ENCODE results near the gene CRELD1.
A peak's percentile ranks its signal among the peaks of the same experiment; 100 is the strongest.
"Not testable (repeated sequence)": the region's sequence is repeated elsewhere in the genome, so short reads cannot be mapped to it uniquely, and the experiment has no call there.

The CRELD1 gene, protein sequence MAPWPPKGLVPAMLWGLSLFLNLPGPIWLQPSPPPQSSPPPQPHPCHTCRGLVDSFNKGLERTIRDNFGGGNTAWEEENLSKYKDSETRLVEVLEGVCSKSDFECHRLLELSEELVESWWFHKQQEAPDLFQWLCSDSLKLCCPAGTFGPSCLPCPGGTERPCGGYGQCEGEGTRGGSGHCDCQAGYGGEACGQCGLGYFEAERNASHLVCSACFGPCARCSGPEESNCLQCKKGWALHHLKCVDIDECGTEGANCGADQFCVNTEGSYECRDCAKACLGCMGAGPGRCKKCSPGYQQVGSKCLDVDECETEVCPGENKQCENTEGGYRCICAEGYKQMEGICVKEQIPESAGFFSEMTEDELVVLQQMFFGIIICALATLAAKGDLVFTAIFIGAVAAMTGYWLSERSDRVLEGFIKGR

GRCh38 chr3:9933561-9934234 is at the start of gene CRELD1:
CRELD1 (plus strand) TSS chr3:9933834; CDS start chr3:9934439, 605 bp downstream.
- peak; percentile 95 for DNase-seq (ENCODE audit: low read depth)

DNA sequence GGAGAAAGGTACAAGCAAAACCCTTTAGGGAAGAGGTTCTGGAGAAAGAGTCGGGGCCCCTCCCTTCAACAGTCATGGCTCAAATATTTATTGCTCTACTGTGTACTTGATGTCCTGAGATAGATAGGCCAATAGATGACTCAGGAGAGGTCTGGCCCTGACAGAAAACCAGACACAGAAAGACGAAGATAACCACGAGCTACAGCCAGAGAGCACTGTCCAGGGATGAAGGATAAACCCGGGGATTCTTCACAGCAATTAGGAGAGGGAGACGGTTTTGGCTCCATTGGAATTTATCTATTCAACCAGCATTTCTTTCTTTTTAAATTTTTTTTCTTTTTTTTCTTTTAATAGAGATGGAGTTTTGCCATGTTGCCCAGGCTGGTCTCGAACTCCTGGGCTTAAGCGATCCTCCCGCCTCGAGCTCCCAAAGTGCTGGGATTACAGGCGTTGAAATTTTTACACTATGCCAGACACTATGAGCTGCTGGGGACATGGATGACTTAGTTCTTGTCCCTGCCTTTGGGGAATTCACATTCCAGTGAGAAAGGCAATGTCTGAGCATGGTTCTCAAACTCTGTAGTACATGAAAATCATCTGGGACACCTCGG is 49.0 kb upstream of the CRELD1 start:
- DNase-seq (ENCODE audit: low read depth), result no peak

- no peak for DNase-seq (ENCODE audit: low read depth)
Measured at GRCh38 chr3:9886328-9886727, 47.3 kb upstream of the CRELD1 start.

DNA sequence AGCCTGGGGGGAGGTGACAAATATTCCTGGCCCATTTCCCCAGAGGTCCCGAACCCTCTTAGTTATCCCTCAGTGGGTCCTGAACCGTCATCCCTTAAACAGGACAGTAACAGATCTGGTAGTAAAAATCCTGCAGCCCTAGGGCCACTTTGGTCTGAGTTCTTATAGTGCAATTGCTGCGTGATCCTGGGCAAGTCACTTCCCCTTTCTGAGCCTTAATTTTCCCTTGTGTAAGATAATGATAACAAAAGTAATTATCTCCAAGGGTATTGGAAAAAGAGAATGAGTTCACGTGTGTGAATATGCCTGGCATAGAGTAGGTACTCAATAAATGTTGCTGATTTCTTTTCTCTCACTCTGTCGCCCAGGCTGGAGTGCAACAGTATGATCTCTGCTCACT is 46.2 kb upstream of the CRELD1 start:
- DNase-seq (ENCODE audit: low read depth), result no peak

- no peak for DNase-seq (ENCODE audit: low read depth)
Measured at GRCh38 chr3:9888540-9888939, 45.1 kb upstream of the CRELD1 start.

- DNase-seq (ENCODE audit: low read depth), result no peak
Measured at GRCh38 chr3:9889405-9889804, 44.2 kb upstream of the CRELD1 start.

DNA sequence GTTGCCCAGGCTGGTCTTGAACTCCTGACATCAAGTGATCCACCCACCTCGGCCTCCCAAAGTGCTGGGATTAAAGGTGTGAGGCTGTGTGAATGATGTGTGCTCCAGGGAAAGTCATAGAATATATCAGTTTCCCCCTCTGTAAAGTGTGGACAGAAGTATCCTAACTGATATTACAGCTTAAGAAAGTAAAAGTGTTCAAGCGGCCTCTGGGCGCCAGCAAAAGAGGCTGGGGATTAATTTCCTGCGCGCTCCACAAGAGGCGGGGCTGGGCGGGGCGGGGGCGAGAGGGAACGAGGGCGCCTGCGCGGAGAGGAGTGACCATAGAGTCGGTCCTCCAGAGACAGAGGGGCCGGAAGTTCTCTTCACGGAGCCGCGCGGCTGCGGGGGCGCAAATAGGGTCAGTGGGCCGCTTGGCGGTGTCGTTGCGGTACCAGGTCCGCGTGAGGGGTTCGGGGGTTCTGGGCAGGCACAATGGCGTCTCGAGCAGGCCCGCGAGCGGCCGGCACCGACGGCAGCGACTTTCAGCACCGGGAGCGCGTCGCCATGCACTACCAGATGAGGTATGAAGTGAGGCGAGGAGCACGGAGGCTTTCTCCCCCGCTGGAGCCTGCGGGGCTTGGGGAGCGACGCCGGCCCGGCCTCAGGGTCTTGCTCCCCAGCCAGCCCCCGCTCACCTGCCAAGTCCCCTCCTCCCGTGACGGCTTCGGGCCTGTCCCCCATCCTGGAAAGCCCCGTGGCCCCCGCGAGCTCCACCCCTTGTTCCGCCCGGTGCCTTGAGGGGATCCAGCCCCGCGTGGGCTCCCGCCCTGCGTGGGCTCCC is 43.2 kb upstream of the CRELD1 start, which contains the start of gene JAGN1:
Gene JAGN1, plus strand, starts transcription at position 362 of the 823 bp plus-strand sequence. Its CDS starts 113 bp downstream, at position 475.
- peak; percentile 77 for DNase-seq (ENCODE audit: low read depth)

DNA sequence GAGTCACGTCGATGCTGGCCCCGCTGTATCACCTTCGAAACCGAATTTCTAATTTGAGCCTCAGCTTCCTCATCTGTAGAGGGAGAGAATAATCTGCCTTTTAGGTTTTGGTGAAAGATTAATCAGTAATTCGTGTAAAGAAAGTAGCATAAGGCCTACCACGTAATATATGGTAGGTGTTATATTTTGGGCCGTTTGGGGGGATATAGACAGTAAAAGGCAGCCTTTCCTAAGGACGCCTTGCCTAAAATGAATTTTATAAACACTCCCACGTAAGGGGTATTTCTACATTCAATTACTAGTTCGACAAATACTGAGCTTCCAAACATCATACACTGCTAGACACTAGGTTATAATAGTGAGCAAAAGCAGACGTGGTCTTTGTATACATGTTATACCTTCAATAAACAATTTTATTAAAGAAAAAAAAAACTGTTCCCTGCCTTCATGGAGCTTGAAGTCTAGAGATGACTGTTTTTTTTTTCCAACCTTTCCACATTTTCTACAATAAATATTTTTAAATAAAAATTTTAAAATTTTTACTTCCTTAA is 42.5 kb upstream of the CRELD1 start:
- DNase-seq (ENCODE audit: low read depth), result no peak

DNA sequence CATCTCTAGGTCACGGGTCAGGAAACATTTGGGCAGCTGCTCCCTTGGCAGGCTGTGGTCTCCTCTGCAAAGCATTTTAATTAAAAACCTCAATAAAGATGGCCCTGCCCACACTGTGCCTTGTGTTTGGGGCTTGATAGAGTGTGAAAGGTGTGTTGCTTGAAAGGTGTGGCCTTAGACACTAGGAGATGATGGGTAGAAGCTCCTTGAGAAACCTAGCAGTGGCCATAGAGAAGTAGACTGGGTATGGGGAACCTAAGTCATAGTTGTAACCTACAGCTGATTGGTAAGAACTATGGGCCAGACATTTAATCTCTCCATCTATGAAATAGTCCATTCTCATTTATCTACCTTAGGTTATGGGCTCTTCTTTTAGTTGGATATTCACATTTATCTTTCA is 39.9 kb upstream of the CRELD1 start:
- DNase-seq (ENCODE audit: low read depth), result no peak

DNA sequence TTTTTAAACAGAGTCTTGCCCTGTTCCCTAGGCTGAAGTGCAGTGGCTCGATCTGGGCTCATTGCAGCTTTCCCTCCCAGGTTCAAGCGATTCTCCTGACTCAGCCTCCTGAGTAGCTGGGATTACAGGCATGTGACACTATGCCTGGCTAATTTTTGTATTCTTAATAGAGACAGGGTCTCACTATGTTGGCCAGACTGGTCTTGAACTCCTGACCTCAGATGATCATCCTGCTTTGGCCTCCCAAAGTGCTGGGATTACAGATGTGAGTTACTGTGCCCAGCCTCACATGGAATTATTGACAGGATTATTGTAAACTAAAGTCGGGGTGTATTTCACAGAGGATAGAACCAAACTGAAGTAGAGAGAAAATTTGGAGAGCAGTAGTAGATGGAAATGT is 37.9 kb upstream of the CRELD1 start:
- DNase-seq (ENCODE audit: low read depth), result not testable (repeated sequence)

- DNase-seq (ENCODE audit: low read depth), result not testable (repeated sequence)
Measured at GRCh38 chr3:9896755-9897407, 36.8 kb upstream of the CRELD1 start.

DNA sequence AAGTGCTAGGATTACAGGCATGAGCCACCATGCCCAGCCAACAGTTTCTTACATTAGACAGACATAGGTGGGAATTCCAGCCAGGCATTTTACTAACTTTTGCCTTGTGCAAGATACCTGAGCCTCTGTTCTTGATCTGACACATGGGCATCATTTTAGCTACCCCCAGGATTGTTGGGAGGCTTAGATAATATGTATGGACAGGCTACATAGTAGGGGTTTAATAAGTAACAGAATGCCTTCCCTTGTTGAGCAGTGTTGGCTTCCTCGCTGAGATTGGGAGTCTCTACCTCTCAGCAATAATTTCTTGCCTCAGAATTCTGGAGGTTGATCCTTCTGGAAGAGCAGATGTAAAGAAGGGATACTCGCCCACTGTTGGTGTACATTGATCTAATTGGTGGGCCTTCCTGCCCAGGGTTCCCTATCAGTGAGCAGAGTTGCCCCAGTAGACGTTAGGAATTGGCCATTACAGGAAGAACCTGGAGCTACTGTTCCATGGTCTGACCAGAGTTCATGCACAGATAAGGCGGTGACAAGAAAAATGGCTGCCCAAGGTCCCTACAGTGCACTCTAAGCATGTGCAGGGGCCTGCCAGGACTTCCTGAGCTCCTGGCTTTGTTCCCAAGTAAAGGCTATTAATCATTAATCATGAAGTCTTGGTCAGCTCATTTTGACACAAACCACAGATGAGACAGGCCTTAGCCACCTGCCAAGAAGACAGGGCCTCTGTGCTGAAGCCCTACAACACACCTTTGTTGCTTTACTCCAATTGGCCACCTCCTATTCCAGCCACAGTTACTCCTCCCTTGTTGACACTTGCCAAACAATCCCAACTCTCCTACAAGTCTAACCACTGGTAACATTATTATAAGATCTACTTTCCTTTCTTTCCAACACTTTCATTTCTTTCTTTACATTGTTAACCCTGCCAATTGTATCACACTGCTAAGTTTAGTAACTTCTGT is 35.9 kb upstream of the CRELD1 start:
- no peak for DNase-seq (ENCODE audit: low read depth)

- DNase-seq (ENCODE audit: low read depth), result no peak
Measured at GRCh38 chr3:9898467-9899241, 35.0 kb upstream of the CRELD1 start.

- DNase-seq (ENCODE audit: low read depth), result no peak
Measured at GRCh38 chr3:9899289-9899791, 34.3 kb upstream of the CRELD1 start.

DNA sequence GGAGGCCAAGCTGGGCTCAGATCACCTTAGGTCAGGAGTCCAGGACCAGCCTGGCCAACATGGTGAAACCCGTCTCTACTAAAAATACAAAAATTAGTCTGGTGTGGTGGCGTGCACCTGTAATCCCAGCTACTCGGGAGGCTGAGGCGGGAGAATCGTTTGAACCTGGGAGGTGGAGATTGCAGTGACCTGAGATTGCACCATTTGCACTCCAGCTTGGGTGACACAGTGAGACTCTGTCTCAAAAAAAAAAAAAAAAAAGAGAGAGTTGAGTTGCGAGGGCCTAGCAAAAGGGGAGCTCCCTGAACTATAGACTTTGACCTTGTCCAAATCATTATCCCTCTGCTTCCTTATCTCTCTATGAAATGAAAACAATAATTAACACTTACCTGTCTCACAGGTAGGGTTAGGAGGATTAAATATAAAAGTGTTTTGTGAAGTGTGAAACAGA is 32.6 kb upstream of the CRELD1 start:
- not testable (repeated sequence) for DNase-seq (ENCODE audit: low read depth)

DNA sequence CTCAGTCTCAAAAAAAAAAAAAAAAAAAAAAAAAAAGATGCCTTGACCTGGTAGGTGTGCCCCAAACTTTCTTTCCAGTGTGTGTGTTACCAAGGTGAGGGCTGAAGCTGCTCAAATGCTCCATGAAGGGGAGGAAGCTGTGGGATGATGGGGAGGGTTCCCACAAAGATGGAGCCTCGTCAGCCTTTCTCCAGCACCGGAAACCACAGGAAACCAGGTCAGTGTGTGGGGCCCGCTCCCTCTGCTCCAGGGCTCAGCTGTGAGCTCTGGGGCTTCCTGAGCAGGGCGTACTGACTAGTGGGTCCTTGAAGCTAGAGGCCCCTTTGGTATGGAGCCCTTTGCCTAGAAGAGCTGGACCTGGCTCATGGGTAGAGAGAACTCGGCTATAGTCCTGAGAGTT is 31.7 kb upstream of the CRELD1 start:
- no peak for DNase-seq (ENCODE audit: low read depth)

- DNase-seq (ENCODE audit: low read depth), result no peak
Measured at GRCh38 chr3:9902372-9903237, 31.0 kb upstream of the CRELD1 start, which contains the start of gene IL17RE. IL17RE (plus strand) TSS chr3:9902848; CDS start chr3:9902933, 85 bp downstream.

GRCh38 chr3:9903238-9903624 is 30.4 kb upstream of the CRELD1 start:
- no peak for DNase-seq (ENCODE audit: low read depth)

Measured in stimulated activated CD8-positive, alpha-beta memory T cell treated with anti-CD3 and anti-CD28 coated beads, Interleukin-15, amount 100 ng/mL, for 24 hours (primary cell).